Measurements from ENCODE around the gene NUDT6. TPM values are rescaled to one million over a fixed set of nuclear protein-coding genes. Genes with fewer than 3 reads are reported as not detected.
"Not testable (repeated sequence)": the region's sequence is repeated elsewhere in the genome, so short reads cannot be mapped to it uniquely, and the experiment has no call there.

NUDT6 gene
- total and polyA plus RNA-seq, 10 donors = 1.4 to 12.5 (median 5.1) TPM

DNA sequence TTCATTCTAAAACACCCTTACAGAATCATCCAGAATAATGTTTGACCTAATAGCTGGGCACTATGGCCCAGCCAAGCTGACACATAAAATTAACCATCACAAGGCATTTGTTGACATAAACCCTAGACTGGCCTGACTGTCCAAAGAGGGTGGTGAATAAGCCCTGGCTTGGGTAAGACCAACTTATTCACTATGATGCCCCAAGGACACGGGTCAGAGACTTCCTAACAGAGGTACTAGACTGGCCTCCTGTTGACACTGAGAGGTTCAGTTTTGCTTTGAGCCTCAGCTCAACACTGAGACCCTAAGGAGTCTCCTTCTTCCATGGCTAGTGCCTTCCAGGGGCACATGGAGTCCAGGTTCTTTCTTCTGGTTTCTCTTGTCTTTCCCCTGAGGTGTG is 74.5 kb downstream of the NUDT6 start:
- no peaks in the 10 kb centered on the region for H3K36me3 ChIP-seq
- 57 to 100% (median 89%) methylated on average over 1 of the region's 1 CpG for WGBS, 5 donors
- no peak overlapping the region for H3K4me3 ChIP-seq
- DNase-seq = no peak
- no peaks in the 10 kb centered on the region for H3K9me3 ChIP-seq
- intact Hi-C loops (cut with DNase I; ENCODE audit: low total_unique reads) = no loop called here
- no peaks in the 10 kb centered on the region for H3K4me1 ChIP-seq
- TF ChIP-seq, protein P1, sequence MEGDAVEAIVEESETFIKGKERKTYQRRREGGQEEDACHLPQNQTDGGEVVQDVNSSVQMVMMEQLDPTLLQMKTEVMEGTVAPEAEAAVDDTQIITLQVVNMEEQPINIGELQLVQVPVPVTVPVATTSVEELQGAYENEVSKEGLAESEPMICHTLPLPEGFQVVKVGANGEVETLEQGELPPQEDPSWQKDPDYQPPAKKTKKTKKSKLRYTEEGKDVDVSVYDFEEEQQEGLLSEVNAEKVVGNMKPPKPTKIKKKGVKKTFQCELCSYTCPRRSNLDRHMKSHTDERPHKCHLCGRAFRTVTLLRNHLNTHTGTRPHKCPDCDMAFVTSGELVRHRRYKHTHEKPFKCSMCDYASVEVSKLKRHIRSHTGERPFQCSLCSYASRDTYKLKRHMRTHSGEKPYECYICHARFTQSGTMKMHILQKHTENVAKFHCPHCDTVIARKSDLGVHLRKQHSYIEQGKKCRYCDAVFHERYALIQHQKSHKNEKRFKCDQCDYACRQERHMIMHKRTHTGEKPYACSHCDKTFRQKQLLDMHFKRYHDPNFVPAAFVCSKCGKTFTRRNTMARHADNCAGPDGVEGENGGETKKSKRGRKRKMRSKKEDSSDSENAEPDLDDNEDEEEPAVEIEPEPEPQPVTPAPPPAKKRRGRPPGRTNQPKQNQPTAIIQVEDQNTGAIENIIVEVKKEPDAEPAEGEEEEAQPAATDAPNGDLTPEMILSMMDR (IDR thresholded peaks at IDR 0.05 in 8 of 11, conservative IDR thresholded peaks at IDR 0.05 in 3 of 11) = no peak
- TF ChIP-seq POLR2A (IDR thresholded peaks at IDR 0.05) (no peak), POLR2AphosphoS5 (IDR thresholded peaks at IDR 0.05) (no peak)
- no peak overlapping the region for H3K27ac ChIP-seq
- H3K27me3 ChIP-seq (replicated peaks in 1 of 7) = peaks cover 0 to 17% (median 0%) of the 10 kb centered on the region in 7 donors

DNA sequence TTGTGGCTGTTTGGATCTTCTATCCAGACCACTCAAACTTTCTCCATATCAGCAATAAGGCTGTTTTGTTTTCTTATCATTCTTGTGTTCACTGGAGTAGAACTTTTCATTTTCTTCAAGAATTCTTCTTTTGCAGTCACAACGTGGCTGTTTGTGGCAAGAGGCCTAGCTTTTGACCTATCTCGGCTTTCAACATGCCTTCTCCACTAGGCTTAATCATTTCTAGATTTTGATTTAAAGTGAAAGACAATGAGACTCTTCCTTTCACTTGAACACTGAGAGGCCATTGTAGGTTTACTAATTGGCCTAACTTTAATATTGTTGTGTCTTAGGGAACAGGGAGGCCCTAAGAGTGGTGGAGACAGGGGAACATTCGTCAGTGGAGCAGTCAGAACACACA is 76.6 kb downstream of the NUDT6 start:
- Histone ChIP-seq H3K4me1 (no peaks in the 10 kb centered on the region), H3K27me3 (replicated peaks in 1 of 7) (peaks cover 0 to 14% (median 0%) of the 10 kb centered on the region in 7 donors), H3K27ac (no peak overlapping the region), H3K9me3 (no peaks in the 10 kb centered on the region), H3K36me3 (no peaks in the 10 kb centered on the region), H3K4me3 (no peak overlapping the region)
- TF ChIP-seq POLR2AphosphoS5 (IDR thresholded peaks at IDR 0.05) (no peak), POLR2A (IDR thresholded peaks at IDR 0.05) (no peak)
- TF ChIP-seq, protein P1 (IDR thresholded peaks at IDR 0.05 in 8 of 11, conservative IDR thresholded peaks at IDR 0.05 in 3 of 11) = no peak
- WGBS, 5 donors = 70 to 77% (median 74%) methylated on average over 3 of the region's 3 CpGs
- DNase-seq = no peak
- intact Hi-C loops (cut with DNase I; ENCODE audit: low total_unique reads) = no loop called here

DNA sequence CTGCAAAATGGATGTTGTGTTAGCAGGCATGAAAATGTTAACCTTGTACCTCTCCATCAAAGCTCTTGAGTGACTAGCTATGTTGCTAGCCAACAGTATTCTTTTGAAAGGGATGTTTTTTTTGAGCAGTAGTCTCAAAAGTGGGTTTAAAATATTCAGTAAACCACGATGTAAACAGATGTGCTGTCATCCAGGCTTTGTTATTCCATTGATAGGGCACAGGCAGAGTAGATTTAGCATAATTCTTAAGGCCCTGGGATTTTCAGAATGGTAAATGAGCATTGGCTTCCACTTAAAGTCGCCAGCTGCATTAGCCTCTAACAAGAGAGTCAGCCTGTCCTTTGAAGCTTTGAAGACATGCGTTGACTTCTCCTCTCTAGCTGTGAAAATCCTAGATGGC is 77.3 kb downstream of the NUDT6 start:
- Histone ChIP-seq H3K4me1 (no peaks in the 10 kb centered on the region), H3K36me3 (no peaks in the 10 kb centered on the region), H3K9me3 (no peaks in the 10 kb centered on the region), H3K27ac (no peak overlapping the region), H3K4me3 (no peak overlapping the region), H3K27me3 (replicated peaks in 1 of 7) (peaks cover 0 to 18% (median 0%) of the 10 kb centered on the region in 7 donors)
- TF ChIP-seq, protein P1 (IDR thresholded peaks at IDR 0.05 in 8 of 11, conservative IDR thresholded peaks at IDR 0.05 in 3 of 11) = no peak
- TF ChIP-seq POLR2A (IDR thresholded peaks at IDR 0.05) = no peak
- TF ChIP-seq POLR2AphosphoS5 (IDR thresholded peaks at IDR 0.05) = no peak
- whole genome bisulfite sequencing, 5 donors = 72 to 92% (median 91%) methylated on average over 3 of the region's 3 CpGs
- DNase-seq = no peak
- intact Hi-C loops (cut with DNase I; ENCODE audit: low total_unique reads) = no loop called here

DNA sequence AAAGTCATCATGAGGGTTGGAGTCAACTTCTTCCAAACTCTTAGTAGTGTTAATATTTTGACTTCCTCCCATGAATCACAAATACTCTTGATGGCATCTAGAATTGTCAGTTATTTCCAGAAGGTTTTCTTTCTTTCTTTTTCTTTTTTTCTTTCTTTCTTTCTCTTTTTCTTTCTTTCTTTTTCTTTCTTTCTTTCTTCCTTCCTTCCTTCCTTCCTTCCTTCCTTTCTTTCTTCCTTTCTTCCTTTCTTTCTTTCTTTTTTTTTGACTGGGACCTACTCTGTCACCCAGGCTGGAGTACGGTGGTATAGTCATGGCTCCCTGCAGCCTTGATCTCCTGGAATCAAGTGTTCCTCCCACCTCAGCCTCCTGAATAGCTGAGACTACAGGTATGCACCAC is 78.0 kb downstream of the NUDT6 start:
- DNase-seq; H3K36me3 ChIP-seq; intact Hi-C loops (cut with DNase I; ENCODE audit: low total_unique reads); H3K9me3 ChIP-seq; H3K27ac ChIP-seq; H3K4me1 ChIP-seq; H3K4me3 ChIP-seq: not testable (repeated sequence)
- H3K27me3 ChIP-seq (replicated peaks in 1 of 7) = peaks cover 0 to 19% (median 0%) of the 10 kb centered on the region in 7 donors
- 85 to 100% (median 96%) methylated on average over 1 of the region's 1 CpG for WGBS, 5 donors

DNA sequence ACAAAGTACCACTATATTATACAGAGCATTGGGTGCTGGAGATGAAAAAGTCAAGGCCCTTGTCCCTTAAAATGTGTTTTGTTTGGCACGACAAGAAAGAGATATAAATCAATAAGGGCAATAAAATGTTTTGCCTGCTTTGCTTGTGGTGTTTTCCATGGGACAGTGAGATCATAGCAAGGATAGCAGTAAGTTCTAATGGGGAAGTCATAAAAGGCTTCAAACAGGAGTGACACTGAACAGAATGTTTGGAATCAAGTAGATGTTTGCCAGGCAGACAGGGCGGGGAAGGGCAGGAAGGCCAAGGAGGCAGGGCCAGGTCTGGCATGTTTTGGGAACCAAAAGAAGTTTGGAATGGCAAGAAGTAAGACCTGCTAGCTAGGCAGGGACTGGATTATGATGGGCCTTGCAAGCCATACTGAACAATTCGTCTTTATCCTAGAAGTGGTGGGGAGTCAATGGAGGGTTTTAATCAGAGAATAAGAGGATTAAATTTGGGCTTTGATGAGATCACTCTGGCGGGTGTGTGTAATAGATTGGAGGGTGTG is 79.3 kb downstream of the NUDT6 start:
- no peak overlapping the region for H3K4me3 ChIP-seq
- no peaks in the 10 kb centered on the region for H3K9me3 ChIP-seq
- peaks cover 0 to 13% (median 0%) of the 10 kb centered on the region in 7 donors for H3K27me3 ChIP-seq (replicated peaks in 1 of 7)
- no peaks in the 10 kb centered on the region for H3K36me3 ChIP-seq
- 75 to 94% (median 90%) methylated on average over 4 of the region's 4 CpGs for WGBS, 5 donors
- intact Hi-C loops (cut with DNase I; ENCODE audit: low total_unique reads) = no loop called here
- H3K27ac ChIP-seq = no peak overlapping the region
- H3K4me1 ChIP-seq = no peaks in the 10 kb centered on the region
- TF ChIP-seq, protein P1 (IDR thresholded peaks at IDR 0.05 in 8 of 11, conservative IDR thresholded peaks at IDR 0.05 in 3 of 11) = no peak
- TF ChIP-seq POLR2A (IDR thresholded peaks at IDR 0.05) = no peak
- no peak for TF ChIP-seq POLR2AphosphoS5 (IDR thresholded peaks at IDR 0.05)
- DNase-seq = no peak
